Stimulated activated CD8-positive, alpha-beta memory T cell treated with anti-CD3 and anti-CD28 coated beads, Interleukin-12 subunit alpha, Interleukin-12 subunit beta, amount 100 ng/mL, for 1 hour (primary cell): ENCODE measurements around the gene KCNN3.

Experiments
- DNase-seq: peaks from one replicate; pipeline ENCODE4 v3.0.0-alpha.2; 2020; ENCODE audit warnings: low read depth

Gene KCNN3

GRCh38 chr1:154659823-154660592 is 210.1 kb downstream of the KCNN3 start:
- DNase-seq: no peak

- DNase-seq: no peak
Measured at GRCh38 chr1:154657556-154657955, 212.5 kb downstream of the KCNN3 start.

- DNase-seq: no peak
Measured at GRCh38 chr1:154652893-154653292, 217.2 kb downstream of the KCNN3 start.
